ENCODE results near the gene SEC24B. TPM values are rescaled to one million over a fixed set of nuclear protein-coding genes. Genes with fewer than 3 reads are reported as not detected.

The SEC24B gene
- total and polyA plus RNA-seq, 12 donors: 7.3 to 34.1 (median 29.6) TPM

DNA sequence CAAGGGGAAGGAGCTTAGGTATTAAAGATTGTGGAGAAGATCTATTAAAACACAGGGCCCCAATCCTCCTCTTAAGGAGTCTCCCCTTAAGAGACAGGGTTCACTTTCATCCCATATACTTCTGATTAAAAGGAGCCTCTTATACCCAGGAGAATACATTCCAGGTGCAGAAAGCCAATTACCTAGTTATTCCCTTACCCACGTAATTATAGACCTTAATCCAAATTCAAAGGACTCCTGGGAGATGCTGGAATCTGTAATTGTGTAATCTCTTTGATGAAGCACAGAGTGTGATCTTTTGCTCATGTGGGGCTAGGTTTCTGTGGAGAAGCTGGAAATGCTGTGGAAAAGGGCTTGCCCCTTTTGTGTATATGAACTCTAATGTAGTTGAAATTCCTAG is 1.4 kb upstream of the SEC24B start:
- Histone ChIP-seq H3K27ac (peak overlapping the region in 7 of 10 donors; percentile 89 to 98 (median 97)), H3K4me3 (peak overlapping the region in 2 of 10 donors; percentile 86 to 90), H3K36me3 (peaks cover 0 to 10% (median 0%) of the 10 kb centered on the region in 9 donors), H3K27me3 (no peaks in the 10 kb centered on the region), H3K4me1 (peaks cover 5 to 44% (median 38%) of the 10 kb centered on the region in 9 donors), H3K9me3 (no peaks in the 10 kb centered on the region)
- TF ChIP-seq, protein P1, sequence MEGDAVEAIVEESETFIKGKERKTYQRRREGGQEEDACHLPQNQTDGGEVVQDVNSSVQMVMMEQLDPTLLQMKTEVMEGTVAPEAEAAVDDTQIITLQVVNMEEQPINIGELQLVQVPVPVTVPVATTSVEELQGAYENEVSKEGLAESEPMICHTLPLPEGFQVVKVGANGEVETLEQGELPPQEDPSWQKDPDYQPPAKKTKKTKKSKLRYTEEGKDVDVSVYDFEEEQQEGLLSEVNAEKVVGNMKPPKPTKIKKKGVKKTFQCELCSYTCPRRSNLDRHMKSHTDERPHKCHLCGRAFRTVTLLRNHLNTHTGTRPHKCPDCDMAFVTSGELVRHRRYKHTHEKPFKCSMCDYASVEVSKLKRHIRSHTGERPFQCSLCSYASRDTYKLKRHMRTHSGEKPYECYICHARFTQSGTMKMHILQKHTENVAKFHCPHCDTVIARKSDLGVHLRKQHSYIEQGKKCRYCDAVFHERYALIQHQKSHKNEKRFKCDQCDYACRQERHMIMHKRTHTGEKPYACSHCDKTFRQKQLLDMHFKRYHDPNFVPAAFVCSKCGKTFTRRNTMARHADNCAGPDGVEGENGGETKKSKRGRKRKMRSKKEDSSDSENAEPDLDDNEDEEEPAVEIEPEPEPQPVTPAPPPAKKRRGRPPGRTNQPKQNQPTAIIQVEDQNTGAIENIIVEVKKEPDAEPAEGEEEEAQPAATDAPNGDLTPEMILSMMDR (IDR thresholded peaks at IDR 0.05): no peak
- intact Hi-C loops (cut with DNase I): loop anchor here in 9 of 10 donors (2.0 to 10.0 kb wide), 13 partner anchors 63 to 390 kb away; partner anchors contain the start of genes GAR1 (in 6 of the 9), MCUB (in 4 of the 9) and PLA2G12A (in 1 of the 9)
- 84 to 89% methylated on average over 1 of the region's 1 CpG for WGBS, 2 donors
- ATAC-seq (no peak), DNase-seq (no peak)

- TF ChIP-seq, protein P1 (IDR thresholded peaks at IDR 0.05): no peak
- peaks cover 0 to 10% (median 0%) of the 10 kb centered on the region in 9 donors for H3K36me3 ChIP-seq
- WGBS, 2 donors: 21 to 28% methylated on average over 3 of the region's 3 CpGs
- H3K27ac ChIP-seq: peak overlapping the region; percentile 89 to 98 (median 95)
- DNase-seq (no peak), ATAC-seq (no peak)
- intact Hi-C loops (cut with DNase I): loop anchor here in 9 of 10 donors (2.0 to 10.0 kb wide), 13 partner anchors 62 to 390 kb away; partner anchors contain the start of genes GAR1 (in 6 of the 9), MCUB (in 4 of the 9) and PLA2G12A (in 1 of the 9)
- no peaks in the 10 kb centered on the region for H3K27me3 ChIP-seq
- H3K9me3 ChIP-seq: no peaks in the 10 kb centered on the region
- H3K4me3 ChIP-seq: peak overlapping the region in 9 of 10 donors; percentile 65 to 91 (median 86)
- H3K4me1 ChIP-seq: peaks cover 5 to 49% (median 43%) of the 10 kb centered on the region in 9 donors
Measured at GRCh38 chr4:109432696-109433095, 919 bp upstream of the SEC24B start.

DNA sequence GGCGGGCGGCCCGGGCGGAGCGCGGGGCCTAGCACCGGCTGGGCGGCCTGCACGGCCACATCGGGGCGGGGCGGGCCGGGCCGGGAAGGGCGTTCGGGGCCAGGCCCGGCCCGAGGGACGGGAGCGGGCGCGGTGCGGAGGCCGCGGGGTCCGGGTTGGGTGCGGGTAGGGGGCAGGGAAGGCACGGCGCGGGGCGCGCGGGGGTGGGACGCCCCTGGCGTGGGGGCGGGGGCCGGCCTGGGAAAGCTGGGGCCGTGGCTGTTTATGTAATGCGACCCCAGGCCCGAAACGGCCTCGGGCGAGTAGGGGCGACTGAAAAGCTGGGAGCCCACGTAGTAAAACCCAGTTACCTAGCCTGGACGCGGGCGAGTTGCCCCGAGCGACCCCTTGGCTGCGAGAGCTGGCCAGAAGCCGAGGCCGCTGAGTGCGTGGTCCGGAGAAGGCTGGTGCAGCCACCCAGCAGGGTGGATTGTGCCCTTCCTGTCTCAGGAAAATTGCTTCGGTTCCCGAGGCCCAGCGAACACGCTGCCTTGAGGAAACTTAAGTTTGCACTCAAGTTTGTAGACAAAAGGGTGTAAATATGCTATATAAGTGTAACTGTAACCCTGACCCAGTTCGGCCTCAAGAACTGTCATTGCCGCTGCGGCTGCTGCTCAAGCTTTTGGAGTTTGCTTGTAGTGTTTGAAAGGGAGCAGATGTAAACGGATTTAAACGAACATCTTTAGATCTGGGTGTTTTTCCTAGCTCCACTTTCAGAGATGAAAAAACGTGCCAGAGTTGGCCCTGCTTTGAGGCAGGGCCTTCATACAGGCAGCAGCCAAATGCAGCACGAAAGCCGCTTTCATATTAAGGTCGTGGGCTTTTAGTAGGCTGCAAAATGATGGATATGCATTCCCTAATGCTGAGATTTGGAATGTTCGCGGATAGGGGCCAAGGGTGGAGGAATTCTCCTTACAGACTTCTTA is 674 bp downstream of the SEC24B start:
- peak overlapping the region; percentile 63 to 91 (median 85) for H3K4me3 ChIP-seq
- peaks cover 0 to 10% (median 0%) of the 10 kb centered on the region in 9 donors for H3K36me3 ChIP-seq
- H3K9me3 ChIP-seq: no peaks in the 10 kb centered on the region
- peak overlapping the region; percentile 89 to 98 (median 95) for H3K27ac ChIP-seq
- H3K27me3 ChIP-seq: no peaks in the 10 kb centered on the region
- TF ChIP-seq, protein P1 (IDR thresholded peaks at IDR 0.05): no peak
- ATAC-seq (peak; percentile 45 to 72 (median 60)), DNase-seq (peak; percentile 28 to 51)
- whole genome bisulfite sequencing, 2 donors: 1% methylated on average over 56 to 70 of the region's 70 CpGs
- peaks cover 5 to 60% (median 56%) of the 10 kb centered on the region in 9 donors for H3K4me1 ChIP-seq
- intact Hi-C loops (cut with DNase I): loop anchor here in 9 of 10 donors (5.0 to 10.0 kb wide), 12 partner anchors 61 to 388 kb away; partner anchors contain the start of genes GAR1 (in 5 of the 9), MCUB (in 4 of the 9) and PLA2G12A (in 1 of the 9)

GRCh38 chr4:109435635-109436034 is 2.0 kb downstream of the SEC24B start:
- intact Hi-C loops (cut with DNase I): loop anchor here in 8 of 10 donors (5.0 to 10.0 kb wide), 9 partner anchors 37 to 299 kb away; partner anchors contain the start of genes MCUB (in 3 of the 8) and PLA2G12A (in 1 of the 8)
- H3K4me1 ChIP-seq: peaks cover 5 to 73% (median 67%) of the 10 kb centered on the region in 9 donors
- DNase-seq: no peak
- no peaks in the 10 kb centered on the region for H3K27me3 ChIP-seq
- H3K36me3 ChIP-seq: peaks cover 0 to 3% (median 0%) of the 10 kb centered on the region in 9 donors
- TF ChIP-seq, protein P1 (IDR thresholded peaks at IDR 0.05): no peak
- H3K9me3 ChIP-seq: no peaks in the 10 kb centered on the region
- peak overlapping the region in 3 of 10 donors; percentile 89 to 98 (median 96) for H3K27ac ChIP-seq
- no peak for ATAC-seq
- H3K4me3 ChIP-seq: peak overlapping the region in 4 of 10 donors; percentile 84 to 90 (median 90)
- 64 to 70% methylated on average over 3 of the region's 3 CpGs for WGBS, 2 donors

Data from heart right ventricle (tissue), 16 donors.